HG03565 (cell line): ENCODE data around the gene SUPT5H.
A peak's percentile ranks its signal among the peaks of the same experiment; 100 is the strongest.
"Not testable (repeated sequence)": the region's sequence is repeated elsewhere in the genome, so short reads cannot be mapped to it uniquely, and the experiment has no call there.

ENCODE experiments used
- ATAC-seq: cut with Tn5 transposase; IDR thresholded peaks from one replicate; pipeline ENCODE4 v1.9.1; 2021; ENCODE audit warnings: mild to moderate bottlenecking, moderate library complexity; ENCODE audit not compliant: unreplicated experiment

SUPT5H gene

GRCh38 chr19:39463403-39463802 is 18.0 kb downstream of the SUPT5H start:
- no peak for ATAC-seq

DNA sequence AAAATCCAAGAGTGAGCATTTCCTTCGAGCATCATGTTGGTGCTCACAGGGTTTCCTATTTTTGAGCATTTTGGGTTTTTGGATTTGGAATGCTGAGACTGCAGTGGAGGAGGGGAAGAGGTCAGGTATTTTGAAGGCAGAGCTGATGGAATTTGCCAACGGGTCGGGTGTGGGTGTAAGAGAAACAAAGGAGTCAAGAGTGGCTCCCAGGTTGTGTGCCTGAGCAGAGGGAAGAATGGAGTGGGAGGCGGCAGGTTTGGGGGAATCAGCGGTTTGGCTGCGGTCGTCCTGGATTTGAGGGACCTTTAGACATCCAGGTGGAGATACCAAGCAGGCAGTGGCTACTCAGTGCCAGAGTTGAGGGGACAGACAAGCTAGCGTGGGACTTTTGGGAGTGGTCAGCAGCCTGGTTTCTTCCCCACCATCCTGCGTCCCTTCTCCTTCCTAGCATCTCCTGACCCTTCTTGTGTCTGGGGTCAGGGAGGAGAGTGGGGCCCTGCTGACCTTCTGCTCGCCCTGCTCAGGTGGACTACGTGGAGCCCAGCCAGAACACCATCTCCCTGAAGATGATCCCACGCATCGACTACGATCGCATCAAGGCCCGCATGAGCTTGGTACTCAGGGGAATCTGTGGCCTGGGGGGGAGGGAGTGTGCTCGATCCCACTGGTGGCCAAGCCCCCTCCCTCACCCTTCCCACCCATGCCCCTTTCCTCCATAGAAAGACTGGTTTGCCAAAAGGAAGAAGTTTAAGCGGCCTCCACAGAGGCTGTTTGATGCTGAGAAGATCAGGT is 20.8 kb downstream of the SUPT5H start:
- ATAC-seq = no peak

- ATAC-seq = no peak
Observed at GRCh38 chr19:39467941-39468340, 22.6 kb downstream of the SUPT5H start.

- no peak for ATAC-seq
Observed at GRCh38 chr19:39469036-39469435, 23.7 kb downstream of the SUPT5H start.

GRCh38 chr19:39469567-39469966 is 24.2 kb downstream of the SUPT5H start:
- no peak for ATAC-seq

DNA sequence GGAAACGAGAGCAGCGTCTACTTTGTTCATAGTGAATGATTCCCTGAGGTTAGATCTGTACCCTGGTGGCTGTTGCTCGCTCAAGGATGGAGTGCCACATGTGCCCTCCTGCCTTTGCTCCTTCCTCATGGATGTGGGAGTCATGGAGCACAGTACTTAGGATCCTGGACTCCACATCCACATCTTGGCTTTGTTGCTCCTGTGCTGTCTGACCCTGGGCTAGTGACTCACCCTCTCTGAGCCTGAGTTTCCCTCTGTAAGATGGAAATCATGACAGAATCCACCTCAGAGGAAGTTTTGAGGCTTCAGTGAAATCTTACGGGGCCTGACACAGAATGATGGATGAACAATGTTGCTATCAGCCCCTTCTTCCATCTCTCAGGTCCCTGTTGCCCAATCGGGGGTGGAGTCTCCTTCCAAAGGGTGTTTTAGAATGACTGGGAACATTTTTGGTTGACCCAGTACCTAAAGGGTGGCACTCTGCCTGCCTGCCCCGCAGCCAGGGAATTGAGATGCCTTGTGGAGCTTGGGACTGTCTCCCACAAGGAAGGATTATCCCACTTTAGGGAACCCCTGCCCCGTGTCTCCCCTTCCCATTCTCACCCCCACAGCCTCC is 25.4 kb downstream of the SUPT5H start:
- ATAC-seq = no peak

- ATAC-seq = no peak
Observed at GRCh38 chr19:39471756-39472536, 26.6 kb downstream of the SUPT5H start.

- ATAC-seq = no peak
Observed at GRCh38 chr19:39472746-39473442, 27.5 kb downstream of the SUPT5H start.

GRCh38 chr19:39473443-39473960 is 28.1 kb downstream of the SUPT5H start:
- ATAC-seq = no peak

- no peak for ATAC-seq
Observed at GRCh38 chr19:39474139-39474620, 28.8 kb downstream of the SUPT5H start.

GRCh38 chr19:39475748-39476147 is 30.4 kb downstream of the SUPT5H start:
- no peak for ATAC-seq

DNA sequence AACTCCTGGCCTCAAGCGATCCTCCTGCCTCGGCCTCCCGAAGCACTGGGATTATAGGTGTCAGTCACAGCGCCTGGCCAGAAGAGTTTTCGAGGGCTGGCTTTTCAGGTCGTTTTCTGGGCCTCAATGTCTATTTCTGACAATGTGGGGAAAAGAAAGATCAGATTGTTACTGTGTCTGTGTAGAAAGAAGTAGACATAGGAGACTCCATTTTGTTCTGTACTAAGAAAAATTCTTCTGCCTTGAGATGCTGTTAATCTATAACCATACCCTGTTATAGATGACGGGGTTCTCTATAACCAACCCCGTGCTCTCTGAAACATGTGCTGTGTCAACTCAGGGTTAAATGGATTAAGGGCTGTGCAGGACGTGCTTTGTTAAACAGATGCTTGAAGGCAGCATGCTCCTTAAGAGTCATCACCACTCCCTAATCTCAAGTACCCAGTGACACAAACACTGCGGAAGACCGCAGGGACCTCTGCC is 34.0 kb downstream of the SUPT5H start:
- not testable (repeated sequence) for ATAC-seq

GRCh38 chr19:39479916-39480315 is 34.5 kb downstream of the SUPT5H start:
- no peak for ATAC-seq

- peak; percentile 80 for ATAC-seq
Observed at GRCh38 chr19:39480337-39481228, 35.2 kb downstream of the SUPT5H start, which contains the start of gene TIMM50. TSS of gene TIMM50 (plus strand) at chr19:39480838. CDS start at chr19:39480854, 16 bp downstream.

DNA sequence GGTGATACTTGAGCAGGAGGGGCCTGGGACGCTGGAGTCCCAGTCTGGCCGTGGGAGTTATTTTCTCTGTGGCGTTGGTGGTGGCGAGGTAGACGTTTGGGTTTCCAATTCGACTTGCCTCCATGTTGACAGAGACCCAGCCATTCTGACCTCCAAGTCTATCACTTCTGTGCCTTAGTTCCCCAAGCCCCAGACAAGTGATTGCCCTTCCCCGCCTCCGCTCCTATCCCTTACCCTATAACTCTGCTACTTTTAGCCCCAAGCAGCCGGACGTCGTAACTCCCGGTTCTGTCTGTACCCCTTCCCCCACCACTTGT is 35.8 kb downstream of the SUPT5H start:
- ATAC-seq = no peak

GRCh38 chr19:39481676-39482075 is 36.3 kb downstream of the SUPT5H start:
- ATAC-seq = no peak

DNA sequence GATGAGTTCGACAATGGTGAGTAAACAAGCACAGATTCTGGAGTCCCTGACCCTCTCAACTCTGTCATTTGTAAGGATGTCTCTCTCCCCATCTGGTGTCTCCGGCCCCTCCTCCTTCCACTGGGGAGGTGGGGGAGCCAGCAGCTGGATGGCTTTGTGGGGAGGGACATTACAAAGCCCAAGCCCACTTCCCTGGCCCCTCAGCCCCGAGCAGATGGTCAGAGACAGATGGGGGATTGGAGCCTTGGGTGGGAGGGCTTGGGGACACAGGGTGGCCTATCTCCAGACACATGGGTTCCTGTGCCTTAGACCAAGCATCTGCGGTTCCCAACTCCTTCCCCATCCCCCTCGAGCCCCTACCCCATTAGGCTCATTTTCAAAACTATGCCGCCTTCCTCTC is 37.8 kb downstream of the SUPT5H start:
- no peak for ATAC-seq

DNA sequence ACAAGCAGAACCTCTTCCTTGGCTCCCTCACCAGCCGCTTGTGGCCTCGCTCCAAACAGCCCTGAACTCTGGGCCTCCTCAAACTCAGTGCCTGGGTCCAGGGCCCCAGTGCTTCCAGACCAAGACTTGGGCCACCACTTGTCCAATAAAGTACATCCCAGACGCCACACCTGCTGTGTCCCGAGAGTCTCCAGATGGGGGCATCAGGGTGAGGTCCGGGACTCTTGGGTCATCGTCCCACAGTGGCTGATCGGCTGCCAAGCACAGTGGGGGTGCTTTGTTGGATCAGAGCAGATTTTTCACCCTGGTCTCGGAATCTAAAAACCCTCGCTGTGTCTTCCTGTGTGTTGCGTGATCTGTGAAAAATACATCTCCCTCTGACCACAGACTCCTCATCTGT is 44.4 kb downstream of the SUPT5H start:
- ATAC-seq = no peak

- no peak for ATAC-seq
Observed at GRCh38 chr19:39492225-39492624, 46.8 kb downstream of the SUPT5H start.

DNA sequence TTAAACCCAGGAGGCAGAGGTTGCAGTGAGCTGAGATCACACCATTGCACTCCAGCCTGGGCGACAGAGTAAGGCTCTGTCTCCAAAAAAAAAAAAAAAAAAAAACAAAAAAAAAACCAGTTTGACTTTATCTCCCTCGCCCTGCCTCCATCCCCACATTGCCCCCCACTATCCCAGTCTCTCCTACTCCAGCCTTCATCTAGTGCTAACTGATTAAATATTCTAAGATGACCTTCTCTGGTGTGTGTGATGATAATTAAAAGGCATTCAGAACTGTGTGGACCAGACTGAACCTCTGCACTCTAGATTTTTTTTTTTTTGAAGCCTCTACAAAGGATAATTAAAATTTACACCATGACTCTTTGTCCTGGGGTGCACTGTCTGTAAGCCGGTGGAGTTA is 47.4 kb downstream of the SUPT5H start:
- ATAC-seq = no peak
